ENCODE results near the gene ARHGAP29. TPM values are rescaled to one million over a fixed set of nuclear protein-coding genes. Genes with fewer than 3 reads are reported as not detected.

The ARHGAP29 gene
- total and polyA plus RNA-seq, 3 donors from 2014 or later = 24.9 to 41.7 (median 34.7) TPM

DNA sequence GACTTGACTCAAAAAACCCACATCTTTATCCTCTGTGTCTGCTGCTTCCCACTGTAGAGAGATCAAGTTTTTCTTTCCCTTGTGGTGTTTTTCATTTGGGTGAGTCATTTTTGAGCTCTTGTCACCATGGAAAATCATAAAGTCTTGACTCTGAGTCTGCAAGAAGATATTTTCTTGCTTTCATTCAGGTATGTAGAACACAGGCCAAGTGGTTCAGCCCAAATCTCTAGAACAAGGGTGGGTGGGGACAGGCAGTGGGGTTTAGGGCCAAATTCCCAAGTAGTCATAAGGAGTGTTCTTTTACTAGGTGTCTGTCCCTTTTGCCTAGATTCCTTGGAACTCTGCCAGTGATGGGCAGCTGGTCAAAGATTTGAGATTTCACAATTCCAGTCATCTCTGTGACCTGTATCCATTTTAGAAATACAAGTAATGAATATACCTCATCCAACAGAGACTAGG, 21.5 kb upstream of the ARHGAP29 start:
- no peak for TF ChIP-seq POLR2A (IDR thresholded peaks at IDR 0.05)
- TF ChIP-seq, protein P1, sequence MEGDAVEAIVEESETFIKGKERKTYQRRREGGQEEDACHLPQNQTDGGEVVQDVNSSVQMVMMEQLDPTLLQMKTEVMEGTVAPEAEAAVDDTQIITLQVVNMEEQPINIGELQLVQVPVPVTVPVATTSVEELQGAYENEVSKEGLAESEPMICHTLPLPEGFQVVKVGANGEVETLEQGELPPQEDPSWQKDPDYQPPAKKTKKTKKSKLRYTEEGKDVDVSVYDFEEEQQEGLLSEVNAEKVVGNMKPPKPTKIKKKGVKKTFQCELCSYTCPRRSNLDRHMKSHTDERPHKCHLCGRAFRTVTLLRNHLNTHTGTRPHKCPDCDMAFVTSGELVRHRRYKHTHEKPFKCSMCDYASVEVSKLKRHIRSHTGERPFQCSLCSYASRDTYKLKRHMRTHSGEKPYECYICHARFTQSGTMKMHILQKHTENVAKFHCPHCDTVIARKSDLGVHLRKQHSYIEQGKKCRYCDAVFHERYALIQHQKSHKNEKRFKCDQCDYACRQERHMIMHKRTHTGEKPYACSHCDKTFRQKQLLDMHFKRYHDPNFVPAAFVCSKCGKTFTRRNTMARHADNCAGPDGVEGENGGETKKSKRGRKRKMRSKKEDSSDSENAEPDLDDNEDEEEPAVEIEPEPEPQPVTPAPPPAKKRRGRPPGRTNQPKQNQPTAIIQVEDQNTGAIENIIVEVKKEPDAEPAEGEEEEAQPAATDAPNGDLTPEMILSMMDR (IDR thresholded peaks at IDR 0.05) = no peak
- Histone ChIP-seq H3K4me3 (no peak overlapping the region), H3K9me3 (no peaks in the 10 kb centered on the region), H3K4me1 (no peaks in the 10 kb centered on the region), H3K36me3 (ENCODE audit: low read depth, missing control alignments) (no peaks in the 10 kb centered on the region), H3K27ac (no peak overlapping the region), H3K27me3 (no peaks in the 10 kb centered on the region)
- DNase-seq = no peak
- intact Hi-C loops (cut with DNase I; ENCODE audit: low total_unique reads) = no loop called here

DNA sequence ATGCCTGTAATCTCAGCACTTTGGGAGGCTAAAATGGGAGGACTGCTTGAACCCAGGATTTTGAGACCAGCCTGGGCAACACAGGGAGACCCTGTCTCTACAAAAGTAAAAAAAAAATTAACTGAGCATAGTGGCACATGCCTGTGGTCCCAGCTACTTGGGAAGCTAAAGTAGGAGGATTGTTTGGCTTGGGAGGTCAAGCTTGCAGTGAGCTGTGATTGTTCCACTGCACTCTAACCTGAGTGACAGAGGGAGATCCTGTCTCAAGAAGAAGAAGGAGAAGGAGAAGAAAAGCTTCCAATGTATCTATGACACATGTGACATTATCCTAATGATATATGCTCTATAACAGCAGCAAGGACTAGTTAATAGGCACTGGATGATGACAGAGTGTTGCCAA, 20.1 kb upstream of the ARHGAP29 start:
- TF ChIP-seq, protein P1 (IDR thresholded peaks at IDR 0.05) = no peak
- TF ChIP-seq POLR2A (IDR thresholded peaks at IDR 0.05) = no peak
- Histone ChIP-seq H3K9me3 (no peaks in the 10 kb centered on the region), H3K36me3 (ENCODE audit: low read depth, missing control alignments) (no peaks in the 10 kb centered on the region), H3K27ac (no peak overlapping the region), H3K27me3 (no peaks in the 10 kb centered on the region), H3K4me1 (no peaks in the 10 kb centered on the region), H3K4me3 (no peak overlapping the region)
- DNase-seq = no peak
- intact Hi-C loops (cut with DNase I; ENCODE audit: low total_unique reads) = no loop called here

DNA sequence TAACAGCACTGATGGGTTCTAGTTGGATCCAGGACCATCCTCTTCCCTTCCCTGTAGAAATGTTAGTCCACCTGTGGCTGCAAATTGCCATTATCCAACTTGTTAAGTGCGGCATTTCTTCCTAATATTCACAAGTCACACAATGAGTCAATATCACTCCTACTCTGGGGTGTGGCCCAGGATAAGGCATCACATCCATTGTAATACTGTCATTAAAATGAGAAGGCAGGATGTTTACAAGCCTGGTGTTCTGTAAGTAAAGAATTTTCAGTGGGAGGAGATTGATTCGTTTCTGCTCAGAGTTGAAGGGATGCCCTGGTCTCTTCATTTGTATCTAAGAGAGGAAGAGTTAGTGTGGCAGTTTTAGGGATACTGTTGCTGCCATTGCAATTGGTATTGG, 18.1 kb upstream of the ARHGAP29 start:
- Histone ChIP-seq H3K36me3 (ENCODE audit: low read depth, missing control alignments) (no peaks in the 10 kb centered on the region), H3K27me3 (no peaks in the 10 kb centered on the region), H3K4me3 (no peak overlapping the region), H3K27ac (no peak overlapping the region), H3K9me3 (no peaks in the 10 kb centered on the region), H3K4me1 (no peaks in the 10 kb centered on the region)
- 62 to 67% methylated on average over 2 of the region's 2 CpGs for WGBS, 2 donors
- intact Hi-C loops (cut with DNase I; ENCODE audit: low total_unique reads) = no loop called here
- no peak for DNase-seq
- TF ChIP-seq, protein P1 (IDR thresholded peaks at IDR 0.05) = no peak
- TF ChIP-seq POLR2A (IDR thresholded peaks at IDR 0.05) = no peak

DNA sequence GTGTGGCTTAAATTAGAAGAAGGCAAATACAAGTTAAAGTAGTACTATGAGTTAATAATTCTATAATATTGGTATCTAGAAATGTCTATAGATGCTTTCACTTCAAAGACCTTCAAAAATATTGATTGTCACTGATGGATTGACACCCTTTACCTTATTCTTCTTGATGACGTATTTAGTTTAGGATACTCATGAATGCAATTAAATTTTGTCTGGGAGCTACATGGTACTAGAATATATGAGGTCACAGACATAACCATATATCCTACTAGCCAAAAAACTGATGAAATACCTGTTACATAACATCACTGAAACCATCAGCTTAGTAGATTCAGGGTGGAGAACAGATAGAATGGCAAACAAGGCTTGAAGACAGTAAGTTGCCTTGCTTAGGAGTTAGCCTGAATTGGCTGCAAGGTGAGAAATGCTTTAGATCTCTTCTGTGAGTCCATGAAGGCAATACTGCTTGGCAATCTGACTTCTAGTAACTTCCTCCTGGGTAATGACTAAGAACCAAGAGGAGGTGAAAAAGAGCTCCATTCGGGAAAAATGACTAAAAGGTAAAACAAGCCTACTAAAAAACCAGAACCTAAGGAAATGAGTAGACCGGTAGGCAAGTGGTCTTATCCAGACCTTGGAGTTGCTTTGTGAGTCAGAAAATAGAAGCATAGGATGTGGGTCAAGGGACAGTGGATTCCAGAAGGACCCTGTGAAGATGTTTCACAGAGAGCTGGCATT, 16.9 kb upstream of the ARHGAP29 start:
- TF ChIP-seq POLR2A (IDR thresholded peaks at IDR 0.05) = no peak
- TF ChIP-seq, protein P1 (IDR thresholded peaks at IDR 0.05) = no peak
- intact Hi-C loops (cut with DNase I; ENCODE audit: low total_unique reads) = no loop called here
- no peaks in the 10 kb centered on the region for H3K9me3 ChIP-seq
- H3K4me3 ChIP-seq = no peak overlapping the region
- no peak for DNase-seq
- H3K27me3 ChIP-seq = no peaks in the 10 kb centered on the region
- H3K27ac ChIP-seq = no peak overlapping the region
- no peaks in the 10 kb centered on the region for H3K36me3 ChIP-seq (ENCODE audit: low read depth, missing control alignments)
- H3K4me1 ChIP-seq = no peaks in the 10 kb centered on the region
- 84 to 90% methylated on average over 3 of the region's 3 CpGs for WGBS, 2 donors

DNA sequence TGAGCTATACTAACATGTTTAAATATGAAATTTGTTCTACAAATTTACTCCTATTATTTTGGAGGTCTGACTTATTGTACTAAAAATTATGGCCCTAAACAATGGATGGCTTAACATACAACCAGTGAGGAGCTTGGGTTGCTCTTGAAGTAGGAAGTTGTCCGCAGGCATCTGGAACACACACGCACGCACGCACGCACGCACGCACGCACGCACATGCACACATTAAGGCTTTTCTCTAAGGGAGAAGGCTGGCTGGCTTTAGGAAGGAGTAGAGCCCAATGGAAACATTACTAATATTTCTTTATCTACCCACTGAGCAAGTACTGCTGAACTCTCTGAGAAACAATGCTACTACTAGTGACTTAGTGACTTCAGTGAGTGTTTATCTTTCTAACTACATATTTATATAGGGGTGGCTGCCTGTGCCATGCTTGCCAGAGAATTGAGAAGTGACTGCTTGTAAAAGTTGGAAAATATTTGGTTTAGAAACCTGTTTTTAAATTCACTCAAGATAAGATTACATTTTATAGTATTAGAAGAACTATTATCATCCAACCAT, 16.2 kb upstream of the ARHGAP29 start:
- no peak for DNase-seq
- H3K27me3 ChIP-seq = no peaks in the 10 kb centered on the region
- intact Hi-C loops (cut with DNase I; ENCODE audit: low total_unique reads) = no loop called here
- no peaks in the 10 kb centered on the region for H3K36me3 ChIP-seq (ENCODE audit: low read depth, missing control alignments)
- H3K4me1 ChIP-seq = no peaks in the 10 kb centered on the region
- TF ChIP-seq, protein P1 (IDR thresholded peaks at IDR 0.05) = no peak
- TF ChIP-seq POLR2A (IDR thresholded peaks at IDR 0.05) = no peak
- H3K27ac ChIP-seq = no peak overlapping the region
- no peak overlapping the region for H3K4me3 ChIP-seq
- no peaks in the 10 kb centered on the region for H3K9me3 ChIP-seq
- 95 to 97% methylated on average over 9 of the region's 9 CpGs for WGBS, 2 donors
